ENCODE results near the gene RPL7L1.

Gene RPL7L1

GRCh38 chr6:42936398-42936797 is 57.0 kb downstream of the RPL7L1 start:
- DNase-seq, result no peak

- DNase-seq, result no peak
These were observed 58.4 kb downstream of the RPL7L1 start for GRCh38 chr6:42937548-42938427.

GRCh38 chr6:42938428-42938796 is 59.0 kb downstream of the RPL7L1 start:
- DNase-seq, result no peak

- DNase-seq, result no peak
These were observed 59.8 kb downstream of the RPL7L1 start for GRCh38 chr6:42938987-42939809.

All from activated naive CD4-positive, alpha-beta T cell treated with Interleukin-2 at 50 U/mL for 16 hours (primary cell).